Tibial nerve (tissue), 4 donors: ENCODE data around the gene ZDHHC1.

ENCODE experiments used
- CTCF ChIP-seq, 5 experiments: fragments of 200-600 bp in 3 of 5; fragments of 450-650 bp in 2 of 5; sonication (generic) in 3 of 5; IDR thresholded peaks; one replicate each; pipeline ENCODE4 v1.5.1; 2016 to 2019; ENCODE audit warnings: antibody characterized with exemption in 5 of 5, mild to moderate bottlenecking in 3 of 5, moderate library complexity in 2 of 5
- EP300 ChIP-seq, 2 donors: sonication (generic); formaldehyde crosslinking; IDR thresholded peaks; one replicate each; pipeline ENCODE4 v1.6.1; 2017; ENCODE audit warnings: antibody characterized with exemption in 2 of 2, mild to moderate bottlenecking in 1 of 2
- POLR2A ChIP-seq, 2 donors: fragments of 450-650 bp; IDR thresholded peaks; one replicate each; pipeline ENCODE4 v1.6.1; 2017; ENCODE audit warnings: antibody characterized with exemption in 2 of 2, mild to moderate bottlenecking in 2 of 2, moderate library complexity in 2 of 2

DNA sequence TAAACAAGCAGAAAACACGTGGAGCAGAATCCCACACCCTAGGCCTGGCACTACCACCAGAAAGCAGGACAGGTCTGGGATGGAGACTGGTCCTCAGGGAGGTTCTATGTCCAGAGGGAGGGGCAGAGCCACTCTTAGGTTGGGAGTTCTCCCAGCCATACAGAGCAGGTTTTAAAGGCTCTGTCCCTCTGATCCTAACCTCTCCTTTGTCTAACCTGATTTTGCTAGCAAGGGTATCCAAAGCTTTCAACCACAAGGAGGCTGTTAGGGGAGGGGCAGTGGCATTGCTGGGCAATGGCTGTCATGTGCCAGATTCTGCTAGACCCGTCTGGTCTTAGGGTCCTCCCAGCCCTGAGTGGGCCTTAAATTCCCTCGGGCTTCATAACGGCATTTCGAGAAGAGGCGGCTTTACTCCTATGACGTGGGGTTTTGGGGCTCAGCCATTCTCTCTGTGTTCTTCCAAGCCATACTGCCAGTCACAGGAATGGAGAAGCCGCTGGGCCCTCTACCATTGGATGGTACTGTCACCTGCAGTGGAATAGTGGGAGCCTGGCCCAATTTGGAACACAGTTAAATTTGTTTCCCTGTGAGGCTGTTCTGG is 28.7 kb downstream of the ZDHHC1 start:
- no peak for TF ChIP-seq CTCF (IDR thresholded peaks at IDR 0.05)
- TF ChIP-seq POLR2A (IDR thresholded peaks at IDR 0.05): no peak
- TF ChIP-seq EP300 (IDR thresholded peaks at IDR 0.05): no peak
